ENCODE measurements around the gene CBX6. TPM values are rescaled to one million over a fixed set of nuclear protein-coding genes. Genes with fewer than 3 reads are reported as not detected.

Gene CBX6
- total and polyA plus RNA-seq, 2 of the 8 experiments (the other 6 are each of a cell fraction or from before 2014, with no cell fraction given) = 10.6 to 27.5 TPM

DNA sequence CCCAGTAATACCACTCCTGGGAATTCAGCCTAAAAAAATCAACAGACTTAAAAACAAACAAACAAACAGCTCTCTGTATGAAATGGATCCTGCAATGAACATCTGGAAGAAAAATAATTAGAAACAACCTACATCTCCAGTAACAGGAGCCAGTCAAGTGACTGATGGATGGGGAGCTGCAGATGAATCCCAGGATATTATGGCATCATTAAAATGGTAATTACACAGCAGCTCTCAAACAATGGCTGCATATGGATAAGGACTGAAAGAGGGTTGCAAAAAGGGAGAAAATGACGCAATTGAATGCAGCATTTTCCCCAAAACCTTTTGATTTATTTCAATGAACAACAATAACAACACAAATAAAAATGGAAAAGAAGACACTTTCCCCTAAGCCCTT is 32.3 kb downstream of the CBX6 start (continued):
- TF ChIP-seq CHD7 (IDR thresholded peaks at IDR 0.05; ENCODE audit: insufficient replicate concordance, low read length) = no peak
- no peak for TF ChIP-seq YY1 (IDR thresholded peaks at IDR 0.05; ENCODE audit: low read depth, low read length)
- TF ChIP-seq JUN (IDR thresholded peaks at IDR 0.05; ENCODE audit: low read depth, low read length) = no peak
- TF ChIP-seq KDM4A (IDR thresholded peaks at IDR 0.05; ENCODE audit: low read depth, low read length, severe bottlenecking) = no peak
- TF ChIP-seq POLR2AphosphoS5 (IDR thresholded peaks at IDR 0.05; ENCODE audit: low read depth, low read length) = no peak
- no peak for TF ChIP-seq BACH1 (IDR thresholded peaks at IDR 0.05; ENCODE audit: low read length)
